GM10266 (cell line): ENCODE data around the gene NIN.

ENCODE experiments used
- DNase-seq: peaks from one replicate; pipeline ENCODE4 v3.0.0; 2012; ENCODE audit errors: extremely low spot score
- TF ChIP-seq, protein P1 (sequence below): IDR thresholded peaks from 2 replicates; pipeline ENCODE4 v1.5.1; 2012; ENCODE audit warnings: mild to moderate bottlenecking, low read depth; ENCODE audit not compliant: control insufficient read depth, insufficient read depth; ENCODE audit errors: missing control alignments

NIN gene

GRCh38 chr14:50796390-50796789, 34.6 kb downstream of the NIN start:
- TF ChIP-seq, protein P1, sequence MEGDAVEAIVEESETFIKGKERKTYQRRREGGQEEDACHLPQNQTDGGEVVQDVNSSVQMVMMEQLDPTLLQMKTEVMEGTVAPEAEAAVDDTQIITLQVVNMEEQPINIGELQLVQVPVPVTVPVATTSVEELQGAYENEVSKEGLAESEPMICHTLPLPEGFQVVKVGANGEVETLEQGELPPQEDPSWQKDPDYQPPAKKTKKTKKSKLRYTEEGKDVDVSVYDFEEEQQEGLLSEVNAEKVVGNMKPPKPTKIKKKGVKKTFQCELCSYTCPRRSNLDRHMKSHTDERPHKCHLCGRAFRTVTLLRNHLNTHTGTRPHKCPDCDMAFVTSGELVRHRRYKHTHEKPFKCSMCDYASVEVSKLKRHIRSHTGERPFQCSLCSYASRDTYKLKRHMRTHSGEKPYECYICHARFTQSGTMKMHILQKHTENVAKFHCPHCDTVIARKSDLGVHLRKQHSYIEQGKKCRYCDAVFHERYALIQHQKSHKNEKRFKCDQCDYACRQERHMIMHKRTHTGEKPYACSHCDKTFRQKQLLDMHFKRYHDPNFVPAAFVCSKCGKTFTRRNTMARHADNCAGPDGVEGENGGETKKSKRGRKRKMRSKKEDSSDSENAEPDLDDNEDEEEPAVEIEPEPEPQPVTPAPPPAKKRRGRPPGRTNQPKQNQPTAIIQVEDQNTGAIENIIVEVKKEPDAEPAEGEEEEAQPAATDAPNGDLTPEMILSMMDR: no peak

GRCh38 chr14:50795909-50796308, 35.1 kb downstream of the NIN start:
- TF ChIP-seq, protein P1: no peak
- no peak for DNase-seq

More at GRCh38 chr14:50796390-50796789, 34.6 kb downstream of the NIN start:
- no peak for DNase-seq

GRCh38 chr14:50795142-50795541, 35.8 kb downstream of the NIN start:
- TF ChIP-seq, protein P1: no peak
- DNase-seq: no peak

GRCh38 chr14:50794068-50794645, 36.8 kb downstream of the NIN start:
- DNase-seq: no peak
- TF ChIP-seq, protein P1: no peak

DNA sequence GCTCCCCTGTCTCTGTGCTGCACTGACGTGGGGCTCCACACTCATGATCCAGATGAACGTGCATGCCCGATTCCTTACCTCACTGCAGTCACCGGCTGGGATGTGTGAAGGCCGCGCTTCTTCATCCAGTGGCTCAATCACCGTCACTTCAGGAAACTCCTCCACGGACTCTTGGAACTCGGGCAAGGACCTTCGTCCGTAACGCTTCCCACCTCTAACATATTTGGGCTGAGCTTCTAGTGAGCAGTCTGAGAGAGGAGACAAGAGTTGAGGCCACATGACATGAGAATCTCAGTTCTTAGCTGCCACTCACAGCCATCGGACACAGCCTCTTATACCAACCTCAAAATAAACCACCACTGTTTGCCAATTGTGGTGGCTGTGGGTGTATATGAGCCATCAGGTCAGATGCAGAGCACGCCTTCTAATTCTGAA, 38.3 kb downstream of the NIN start:
- TF ChIP-seq, protein P1: no peak
- DNase-seq: no peak

GRCh38 chr14:50792051-50792477, 38.9 kb downstream of the NIN start:
- peak; percentile 38 for DNase-seq
- TF ChIP-seq, protein P1: no peak

- TF ChIP-seq, protein P1: no peak
- DNase-seq: peak; percentile 63
Observed at GRCh38 chr14:50791201-50791600, 39.8 kb downstream of the NIN start.
